NCI-H345 (cell line): ENCODE measurements around the gene AHCY.
"Not testable (repeated sequence)": the region's sequence is repeated elsewhere in the genome, so short reads cannot be mapped to it uniquely, and the experiment has no call there.

Experiments
- DNase-seq: peaks from one replicate; lab custom pipeline; 2025; lab: John Stamatoyannopoulos, UW

The AHCY gene

DNA sequence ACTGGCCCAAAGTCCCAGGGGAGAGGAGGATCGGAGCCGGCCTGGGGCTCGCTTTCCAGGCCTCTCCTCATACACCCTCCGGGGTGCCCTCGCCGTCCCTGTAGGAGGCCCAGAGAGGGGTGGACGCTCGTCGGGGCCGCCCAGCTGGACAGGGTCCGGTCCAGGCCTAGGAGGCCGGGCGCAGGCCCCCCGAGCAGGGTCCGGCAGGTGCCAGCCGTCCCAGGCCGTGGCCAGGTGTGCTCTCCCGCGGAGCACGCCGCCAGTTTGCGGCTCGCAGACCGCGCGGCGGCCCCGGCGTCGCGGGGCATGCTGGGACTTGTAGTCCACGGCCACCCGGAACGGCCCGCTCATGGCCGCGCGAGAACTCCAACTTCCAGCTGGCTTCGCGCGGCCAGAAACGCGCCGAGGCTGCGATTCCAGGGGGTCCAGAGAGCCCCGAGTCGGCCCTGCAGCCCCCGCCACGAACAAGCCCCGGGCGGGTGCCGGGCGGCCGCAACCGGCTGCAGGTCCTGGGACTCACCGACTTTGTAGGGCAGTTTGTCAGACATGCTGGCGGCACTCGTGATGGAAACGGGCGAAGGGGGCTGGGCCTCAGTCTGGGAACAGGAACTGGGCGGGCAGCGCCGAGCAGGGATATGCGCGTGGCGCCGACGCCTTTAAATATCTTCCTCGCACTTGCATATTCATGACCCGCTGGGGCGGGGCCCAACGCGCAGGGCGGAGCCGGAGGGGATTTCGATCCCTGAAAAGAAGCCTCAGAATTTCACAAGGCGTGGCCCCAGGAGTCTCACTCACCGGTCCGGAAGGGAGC is at the start of gene AHCY:
Gene AHCY, minus strand, starts transcription at position 633 of the 811 bp plus-strand sequence. Its CDS starts 85 bp downstream, at position 548.
- DNase-seq: peak; percentile 97

DNA sequence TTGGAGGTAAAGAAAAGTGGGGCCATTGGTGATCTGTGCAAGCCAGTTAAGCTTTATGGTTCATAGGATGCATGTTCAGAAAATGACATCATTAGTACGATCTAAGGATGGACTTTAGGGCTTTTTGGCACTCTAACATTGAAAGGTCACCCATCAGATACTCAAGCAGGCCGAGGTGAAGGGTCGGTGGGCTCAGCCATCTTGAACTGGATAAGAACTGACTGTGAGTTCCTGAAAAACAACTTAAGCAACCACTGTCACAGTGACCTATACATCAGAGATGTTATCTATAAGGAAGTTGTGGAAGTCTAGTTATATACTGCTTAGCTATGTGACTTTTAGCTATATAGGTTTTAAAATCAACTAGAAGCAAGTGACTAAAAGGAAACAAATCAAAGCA is 46.9 kb upstream of the AHCY start:
- DNase-seq: no peak

DNA sequence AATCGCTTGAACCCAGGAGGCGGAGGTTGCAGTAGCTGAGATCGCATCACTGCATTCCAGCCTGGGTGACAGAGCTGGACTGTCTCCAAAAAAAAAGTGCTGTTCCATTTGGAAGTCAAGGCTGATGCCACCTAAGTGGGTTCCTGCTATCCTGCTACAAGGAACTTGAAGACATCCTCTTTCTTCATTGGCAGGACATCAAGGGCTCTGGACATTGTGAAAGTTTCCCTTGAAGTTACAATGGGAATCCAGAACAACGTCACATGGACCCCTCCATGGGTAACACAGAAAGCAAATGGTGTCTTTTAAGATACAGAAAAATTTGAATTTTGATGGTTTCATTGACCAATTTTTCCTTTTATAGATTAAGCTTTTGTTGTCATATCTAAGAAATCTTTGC is 44.4 kb upstream of the AHCY start:
- DNase-seq: no peak

DNA sequence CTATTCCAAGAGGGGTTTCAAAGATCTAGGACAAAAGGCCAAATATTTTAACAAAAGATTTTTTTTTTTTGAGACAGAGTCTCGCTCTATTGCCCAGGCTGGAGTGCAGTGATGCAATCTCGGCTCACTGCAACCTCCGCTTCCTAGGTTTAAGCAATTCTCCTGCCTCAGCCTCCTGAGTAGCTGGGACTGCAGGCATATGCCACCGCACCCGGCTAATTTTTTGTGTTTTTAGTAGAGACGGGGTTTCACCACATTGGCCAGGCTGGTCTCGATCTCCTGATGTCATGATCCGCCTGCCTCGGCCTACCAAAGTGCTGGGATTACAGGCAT is 43.3 kb upstream of the AHCY start:
- not testable (repeated sequence) for DNase-seq

DNA sequence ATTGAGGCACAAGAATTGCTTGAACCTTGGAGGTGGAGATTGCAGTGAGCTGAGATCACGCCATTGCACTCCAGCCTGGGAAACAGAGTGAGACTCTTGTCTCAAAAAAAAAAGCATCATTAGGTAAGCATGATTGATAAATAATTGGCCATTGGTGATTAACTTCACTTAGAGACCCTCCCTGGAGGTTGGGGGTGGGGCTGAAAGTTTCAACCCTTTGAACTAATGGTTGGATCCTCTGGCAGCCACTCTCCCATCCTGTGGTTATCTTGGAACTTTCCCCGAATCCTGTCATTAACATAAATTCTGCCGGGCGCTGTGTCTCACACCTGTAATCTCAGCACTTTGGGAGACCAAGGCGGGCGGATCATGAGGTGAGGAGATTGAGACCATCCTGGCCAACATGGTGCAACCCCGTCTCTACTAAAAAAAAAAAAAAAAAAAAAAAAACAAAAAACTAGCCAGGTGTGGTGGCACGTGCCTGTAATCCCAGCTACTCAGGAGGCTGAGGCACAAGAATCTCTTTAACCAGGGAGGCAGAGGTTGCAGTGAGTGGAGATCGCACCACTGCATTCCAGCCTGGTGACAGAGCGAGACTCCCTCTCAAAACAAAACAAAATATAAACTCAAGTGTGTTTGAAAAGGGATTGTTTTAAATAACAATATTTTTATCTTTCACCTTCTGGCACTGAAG is 42.8 kb upstream of the AHCY start:
- not testable (repeated sequence) for DNase-seq

DNA sequence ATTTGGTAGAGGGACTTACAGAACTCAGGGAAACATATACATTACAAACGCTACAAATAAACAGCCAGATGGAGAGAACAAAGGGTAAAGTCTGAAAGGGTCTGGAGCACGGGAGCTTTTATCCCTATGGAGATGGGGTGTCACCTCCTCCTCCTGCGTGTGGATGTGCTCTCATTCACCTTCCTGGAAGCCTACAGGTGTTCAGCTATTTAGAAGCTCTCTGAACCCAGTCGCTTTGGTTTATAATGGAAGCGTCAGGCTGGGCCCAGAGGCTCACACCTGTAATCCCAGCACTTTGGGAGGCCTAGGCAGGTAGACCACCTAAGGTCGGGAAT is 42.2 kb upstream of the AHCY start:
- no peak for DNase-seq

DNA sequence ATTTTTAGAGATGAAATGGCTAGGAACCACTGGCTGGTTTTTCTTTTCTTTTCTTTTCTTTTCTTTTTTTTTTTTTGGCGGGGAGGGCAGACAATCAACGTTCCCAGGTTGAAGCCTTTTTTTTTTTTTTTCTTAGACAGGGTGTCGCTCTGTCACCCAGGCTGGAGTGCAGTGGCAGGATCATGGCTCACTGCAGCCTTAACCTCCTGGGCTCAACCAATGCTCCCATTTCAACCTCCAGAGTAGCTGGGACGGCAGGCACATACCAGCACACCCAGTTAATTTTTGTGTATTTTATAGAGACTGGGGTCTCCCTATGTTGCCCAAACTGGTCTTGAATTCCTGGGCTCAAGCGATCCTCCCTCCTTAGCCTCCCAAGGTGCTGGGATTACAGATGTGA is 41.1 kb upstream of the AHCY start:
- no peak for DNase-seq

DNA sequence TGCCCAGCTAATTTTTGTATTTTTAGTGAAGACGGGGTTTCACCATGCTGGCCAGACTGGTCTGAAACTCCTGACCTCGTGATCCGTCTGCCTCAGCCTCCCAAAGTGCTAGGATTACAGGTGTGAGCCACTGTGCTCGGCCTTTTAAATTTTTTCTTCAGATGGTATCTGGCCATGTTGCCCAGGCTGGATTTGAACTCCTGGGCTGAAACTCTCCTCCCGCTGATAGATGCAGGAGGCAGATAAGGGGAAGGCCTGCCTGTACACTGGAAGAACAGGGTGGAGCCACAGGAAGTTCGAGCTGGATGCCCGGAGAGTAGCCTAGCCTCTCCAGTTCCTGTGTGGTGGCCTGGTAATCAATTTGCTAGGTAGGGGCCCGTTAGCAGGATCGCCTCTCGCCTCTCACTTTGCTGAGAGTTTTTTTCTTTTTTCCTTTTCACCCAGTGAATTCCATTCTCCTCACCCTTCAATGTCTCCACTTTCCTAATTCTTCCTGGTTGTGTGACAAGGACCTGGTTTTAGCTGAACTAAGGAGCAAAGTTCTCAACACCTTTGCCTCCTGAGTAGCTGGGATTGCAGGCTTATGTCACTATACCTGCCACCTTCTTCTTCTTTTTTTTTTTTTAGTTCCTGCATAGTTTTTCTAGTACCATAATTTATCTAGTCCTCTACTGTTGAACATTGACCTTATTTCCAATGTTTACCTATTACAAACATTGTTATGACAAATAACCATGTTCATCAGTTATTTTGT is 40.5 kb upstream of the AHCY start:
- no peak for DNase-seq

DNA sequence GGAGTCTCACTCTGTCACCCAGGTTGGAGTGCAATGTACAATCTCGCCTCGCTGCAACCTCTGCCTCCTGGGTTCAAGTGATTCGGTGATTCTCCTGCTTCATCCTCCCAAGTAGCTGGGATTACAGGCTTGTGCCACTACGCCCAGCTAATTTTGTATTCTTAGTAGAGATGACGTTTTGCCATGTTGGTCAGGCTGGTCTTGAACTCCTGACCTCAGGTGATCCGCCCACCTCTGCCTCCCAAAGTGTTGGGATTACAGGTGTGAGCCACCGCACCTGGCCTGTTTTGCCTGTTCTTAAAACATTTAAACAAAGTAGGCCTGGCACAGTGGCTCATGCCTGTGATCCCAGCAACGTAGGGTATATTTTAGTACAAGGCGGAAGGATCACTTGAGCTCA is 38.0 kb upstream of the AHCY start:
- DNase-seq: not testable (repeated sequence)

DNA sequence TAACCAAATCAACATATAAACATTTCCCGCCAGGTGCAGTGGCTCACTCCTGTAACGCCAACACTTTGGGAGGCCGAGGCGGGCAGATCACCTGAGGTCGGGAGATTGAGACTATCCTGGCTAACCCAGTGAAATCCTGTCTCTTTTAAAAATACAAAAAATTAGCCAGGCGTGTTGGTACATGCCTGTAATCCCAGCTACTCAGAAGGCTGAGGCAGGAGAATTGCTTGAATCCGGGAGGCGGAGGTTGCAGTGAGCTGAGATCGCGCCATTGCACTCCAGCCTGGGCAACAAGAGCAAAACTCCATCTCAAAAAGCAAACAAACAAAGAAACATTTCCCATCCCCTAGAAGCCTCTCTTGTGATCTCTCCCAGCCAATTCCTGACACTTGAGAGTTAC is 37.6 kb upstream of the AHCY start:
- peak; percentile 24 for DNase-seq

DNA sequence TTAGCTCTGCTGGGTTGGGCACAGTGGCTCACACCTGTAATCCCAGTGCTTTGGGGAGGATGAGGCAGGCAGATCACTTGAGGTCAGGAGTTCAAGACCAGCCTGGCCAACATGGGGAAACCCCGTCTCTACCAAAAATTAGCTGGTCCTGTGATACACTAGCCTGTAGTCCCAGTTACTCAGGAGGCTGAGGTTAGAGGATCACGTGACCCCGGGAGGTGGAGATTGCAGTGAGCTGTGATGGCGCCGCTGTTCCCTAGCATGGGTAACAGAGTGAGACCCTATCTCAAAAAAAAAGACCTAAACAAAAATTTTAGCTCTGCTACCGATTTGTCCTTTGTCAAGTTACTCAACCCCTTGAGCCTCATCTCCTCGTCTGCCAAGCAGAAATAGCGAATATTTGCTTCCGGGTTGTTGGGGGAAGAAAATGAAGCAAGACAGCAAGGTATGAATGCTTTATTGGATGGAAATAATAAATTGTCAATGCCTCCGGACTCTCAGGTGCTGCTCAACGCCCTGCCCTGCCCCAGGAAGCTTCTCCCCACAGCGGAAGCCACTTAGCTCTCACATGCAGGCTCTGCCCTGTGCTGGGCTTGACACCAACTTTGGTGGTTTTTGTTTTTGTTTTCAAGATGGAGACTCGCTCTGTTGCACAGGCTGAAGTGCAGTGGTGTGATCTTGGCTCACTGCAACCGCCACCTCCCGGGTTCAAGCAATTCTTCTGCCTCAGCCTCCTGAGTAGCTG is 35.0 kb upstream of the AHCY start:
- no peak for DNase-seq

DNA sequence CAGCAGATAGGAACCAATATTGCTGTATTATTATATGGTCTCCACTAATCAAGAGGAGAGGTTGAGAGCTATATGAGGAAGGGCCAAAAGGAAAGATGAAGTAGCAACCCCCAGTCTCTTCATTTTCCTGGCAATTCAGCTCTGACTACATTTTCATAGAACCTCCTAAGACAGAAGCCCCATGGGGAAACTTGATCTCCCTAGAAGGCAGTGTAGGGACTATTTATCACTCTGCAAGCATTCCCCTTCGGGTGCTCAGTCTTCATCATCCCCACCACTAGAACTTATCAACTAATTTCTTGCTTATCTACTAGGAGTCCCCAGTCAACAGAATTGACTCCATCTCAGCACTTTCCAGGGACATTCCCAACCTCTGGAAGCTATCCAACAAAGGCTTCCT is 34.4 kb upstream of the AHCY start:
- DNase-seq: no peak

DNA sequence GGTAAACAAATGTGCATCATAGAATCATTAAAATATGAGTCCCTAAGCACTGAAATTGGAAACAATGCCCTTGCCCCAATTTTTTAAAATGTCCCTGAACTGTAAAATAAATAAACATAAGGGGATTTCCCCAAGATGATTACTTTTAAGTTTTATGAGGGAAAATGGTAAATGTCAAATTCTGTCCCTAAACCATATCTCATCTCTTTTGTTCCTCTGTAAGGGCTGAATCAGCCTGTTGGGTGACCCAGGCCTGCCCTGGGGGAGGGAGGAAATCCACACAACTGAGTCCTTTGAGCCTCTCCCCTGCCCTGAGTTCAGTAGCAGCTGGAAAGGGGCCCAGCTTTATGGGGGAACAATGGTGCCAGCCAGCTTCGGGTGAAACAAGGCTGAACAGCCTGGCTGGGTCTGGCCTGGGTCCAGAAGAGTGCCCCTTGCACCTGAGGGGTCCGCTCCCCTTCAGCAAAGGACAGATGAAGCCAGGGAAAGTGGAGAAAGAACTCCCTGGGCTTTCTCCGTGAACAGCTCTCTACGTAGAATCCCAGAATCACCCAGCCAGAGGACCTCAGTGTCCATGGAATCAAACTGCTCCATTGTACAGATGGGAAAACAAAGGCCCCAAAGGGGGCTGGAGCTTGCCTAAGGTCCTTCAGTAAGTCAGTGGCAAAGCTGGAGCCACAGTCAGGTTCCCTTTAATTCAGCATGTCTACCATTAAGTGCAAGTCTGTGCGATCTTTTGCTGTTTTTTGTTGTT is 31.7 kb upstream of the AHCY start:
- DNase-seq: no peak

DNA sequence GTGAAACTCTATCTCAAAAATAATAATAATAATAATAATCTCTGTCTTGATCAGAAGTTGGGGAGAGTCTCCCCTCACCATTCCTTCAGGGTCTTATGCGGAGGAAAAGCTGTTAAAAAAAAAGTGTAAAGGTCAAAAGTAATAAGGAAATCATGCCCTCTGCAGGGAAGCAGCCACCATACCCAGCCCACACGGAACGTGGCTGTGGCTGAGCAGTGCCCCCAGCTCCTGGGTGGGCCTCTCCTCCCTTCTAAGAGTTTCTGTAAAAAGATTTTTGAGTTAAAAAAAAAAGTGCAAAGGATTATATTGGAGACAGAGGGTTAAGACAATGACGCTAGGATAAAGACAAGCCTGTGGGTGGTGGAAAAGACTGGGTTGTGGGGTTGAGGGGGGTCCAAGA is 30.6 kb upstream of the AHCY start:
- DNase-seq: no peak

DNA sequence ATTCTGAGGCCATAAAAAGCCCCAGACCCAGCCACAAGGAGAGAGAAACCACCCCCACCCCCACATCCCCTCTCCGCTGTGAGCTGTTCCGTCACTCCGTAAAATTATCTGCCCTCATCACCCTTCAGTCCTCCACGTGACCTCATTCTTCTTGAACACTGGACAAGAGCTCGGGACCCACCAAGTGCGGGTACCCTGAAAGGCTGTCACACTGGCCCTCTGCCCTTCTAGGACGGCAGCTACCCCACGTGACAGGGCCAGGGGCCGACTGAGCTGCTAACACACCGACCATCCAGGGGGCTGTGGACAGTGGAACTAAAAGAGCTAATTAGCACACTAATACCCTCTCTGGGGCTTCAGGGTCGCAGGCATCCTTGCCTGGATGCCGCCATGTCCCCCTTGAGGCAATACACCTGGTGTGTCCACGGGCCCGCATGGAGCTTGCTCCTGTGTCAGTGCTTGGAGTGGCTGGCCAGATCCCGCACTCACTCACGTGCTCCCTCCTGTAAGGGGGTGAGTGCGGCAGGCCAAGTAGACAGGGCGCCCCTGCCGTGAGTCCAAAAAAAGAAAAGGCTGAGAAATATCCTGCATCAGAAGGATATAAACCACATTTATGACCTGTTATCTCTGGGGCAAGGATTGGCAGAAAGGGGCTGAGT is 29.2 kb upstream of the AHCY start:
- no peak for DNase-seq

DNA sequence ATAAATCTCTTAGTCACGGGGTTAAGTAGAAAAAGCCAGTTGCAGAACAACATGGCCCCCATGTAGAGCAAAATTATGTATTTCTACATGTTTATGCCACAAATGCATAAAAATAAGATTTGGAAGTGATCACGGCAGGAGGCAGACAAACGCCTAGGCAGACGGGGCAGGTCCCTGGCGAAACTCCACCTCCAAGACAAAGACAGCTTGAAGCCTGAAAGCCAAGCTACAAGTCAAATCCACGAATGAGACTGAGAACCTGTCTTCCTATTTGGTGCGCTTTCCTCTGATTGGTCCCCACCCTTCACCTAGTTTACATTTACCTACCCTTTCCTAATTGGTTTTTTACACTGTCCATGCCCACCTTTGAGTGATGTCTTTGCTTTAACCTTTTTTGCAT is 28.7 kb upstream of the AHCY start:
- DNase-seq: no peak

DNA sequence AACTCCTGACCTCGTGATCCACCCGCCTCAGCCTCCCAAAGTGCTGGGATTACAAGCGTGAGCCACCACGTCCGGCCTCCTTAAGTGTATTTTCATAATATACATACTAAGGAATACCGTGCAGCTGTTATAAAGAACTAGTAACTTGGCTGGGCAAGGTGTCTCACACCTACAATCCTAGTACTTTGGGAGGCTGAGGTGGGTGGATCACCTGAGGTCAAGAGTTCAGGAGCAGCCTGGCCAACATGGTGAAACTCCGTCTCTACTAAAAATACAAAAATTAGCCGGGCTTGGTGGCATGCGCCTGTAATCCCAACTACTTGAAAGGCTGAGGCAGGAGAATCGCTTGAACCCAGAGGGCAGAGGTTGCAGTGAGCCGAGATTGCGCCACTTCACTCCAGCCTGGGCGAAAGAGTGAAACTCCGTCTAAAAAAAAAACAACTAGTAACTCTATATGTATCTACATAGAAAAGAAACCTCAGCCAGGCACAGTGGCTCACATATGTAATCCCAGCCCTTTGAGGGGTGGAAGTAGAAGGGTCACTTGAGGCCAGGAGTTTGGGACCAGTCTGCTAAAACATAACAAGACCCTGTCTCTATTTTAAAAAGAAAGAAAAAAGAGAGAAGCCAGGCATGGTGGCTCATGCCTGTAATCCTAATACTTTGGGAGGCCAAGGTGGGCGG is 27.8 kb upstream of the AHCY start:
- DNase-seq: not testable (repeated sequence)

DNA sequence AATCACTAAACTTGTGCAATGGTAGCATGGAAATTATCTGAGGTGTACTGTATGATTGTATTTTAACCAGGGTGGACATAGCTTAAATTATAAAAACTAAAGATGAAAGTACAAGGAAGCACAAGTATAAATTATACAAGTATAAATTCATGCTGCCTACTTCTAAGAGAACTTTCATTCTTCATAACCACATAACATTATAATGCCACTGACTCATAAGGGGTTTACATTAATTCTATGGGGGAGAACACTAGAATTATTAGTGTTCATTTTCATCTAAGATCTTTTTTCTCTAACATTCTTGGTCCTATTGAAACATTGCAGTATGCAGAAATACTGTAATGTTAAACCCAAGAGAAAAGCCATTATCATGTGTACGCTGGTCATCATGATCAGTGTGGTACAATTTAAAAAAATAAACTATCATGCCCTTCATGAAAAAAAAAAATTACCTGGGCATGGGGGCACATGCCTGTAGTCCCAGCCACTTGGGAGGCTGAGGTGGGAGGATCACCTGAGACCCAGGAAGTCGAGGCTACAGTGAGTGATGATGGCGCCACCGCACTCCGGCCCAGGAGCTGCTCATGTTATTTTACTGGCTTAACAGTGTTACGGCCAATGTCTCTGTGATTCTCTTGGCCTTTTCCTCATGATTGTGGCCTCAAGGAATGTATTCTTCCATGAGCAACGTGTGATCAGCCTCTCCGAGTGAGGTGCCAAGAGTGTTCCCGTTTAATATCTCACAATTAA is 25.9 kb upstream of the AHCY start:
- DNase-seq: no peak

DNA sequence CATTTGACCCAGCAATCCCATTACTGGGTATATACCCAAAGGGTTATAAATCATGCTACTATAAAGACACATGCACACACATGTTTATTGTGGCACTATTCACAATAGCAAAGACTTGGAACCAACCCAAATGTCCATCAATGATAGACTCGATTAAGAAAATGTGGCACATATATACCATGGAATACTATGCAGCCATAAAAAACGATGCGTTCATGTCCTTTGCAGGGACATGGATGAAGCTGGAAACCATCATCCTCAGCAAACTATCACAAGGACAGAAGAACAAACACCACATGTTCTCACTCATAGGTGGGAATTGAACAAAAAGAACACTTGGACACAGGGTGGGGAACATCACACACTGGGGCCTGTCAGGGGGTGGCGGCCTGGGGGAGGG is 25.1 kb upstream of the AHCY start:
- DNase-seq: not testable (repeated sequence)

DNA sequence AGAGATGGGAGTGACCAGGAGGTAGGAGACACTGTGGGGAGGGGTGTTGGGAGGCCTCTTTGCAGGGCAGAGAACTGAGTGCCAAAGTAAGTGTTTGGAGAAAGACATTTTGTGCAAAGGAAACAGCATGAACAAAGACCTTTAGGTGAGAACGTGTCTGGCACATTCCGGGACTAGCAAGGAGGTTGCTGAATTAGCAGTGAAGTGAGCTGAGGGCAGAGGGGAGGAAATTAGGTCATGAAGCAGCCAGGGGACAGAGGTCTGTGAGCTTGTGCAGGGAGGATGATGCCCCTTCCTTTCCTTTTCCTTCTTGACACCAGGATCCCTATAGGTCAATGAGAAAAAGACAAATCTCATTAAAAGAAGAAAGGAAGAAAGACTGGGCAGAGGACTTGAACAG is 21.4 kb upstream of the AHCY start:
- DNase-seq: no peak
